DND-41 (cell line): ENCODE results near the gene UNC13B.
"Not testable (repeated sequence)": the region's sequence is repeated elsewhere in the genome, so short reads cannot be mapped to it uniquely, and the experiment has no call there.

Experiments
- ATAC-seq: fragments of 200-7000 bp; cut with Tn5 transposase; 3 replicates; pipeline ENCODE4 v1.9.1; 2021; ENCODE audit warnings: low read depth; ENCODE audit not compliant: insufficient read depth
- DNase-seq: peaks from one replicate; pipeline ENCODE4 v3.0.0-alpha.2; 2020
- H2AFZ ChIP-seq: 2 replicates; pipeline ENCODE4 v1.6.0; 2012; ENCODE audit warnings: low read depth, low read length
- H3K27ac ChIP-seq: 2 replicates; pipeline ENCODE4 v1.5.1; 2012; ENCODE audit warnings: low read length, inconsistent platforms
- H3K27me3 ChIP-seq: fragments of 200-600 bp; sonication (generic); 2 replicates; pipeline ENCODE4 v1.6.0; 2012; ENCODE audit warnings: low read length, mild to moderate bottlenecking, inconsistent platforms; ENCODE audit not compliant: insufficient read depth, poor library complexity
- H3K36me3 ChIP-seq: 2 replicates; pipeline ENCODE4 v1.5.1; 2012; ENCODE audit warnings: low read length, inconsistent platforms; ENCODE audit not compliant: insufficient read depth
- H3K4me1 ChIP-seq: 2 replicates; pipeline ENCODE4 v1.5.1; 2012; ENCODE audit warnings: mild to moderate bottlenecking, low read length; ENCODE audit not compliant: insufficient read depth
- H3K4me2 ChIP-seq: 2 replicates; pipeline ENCODE4 v1.6.0; 2012; ENCODE audit warnings: mild to moderate bottlenecking, moderate library complexity, low read length, inconsistent platforms; ENCODE audit not compliant: insufficient read depth
- H3K4me3 ChIP-seq, 2 experiments: fragments of 200-600 bp in 1 of 2; shearing (Covaris generic) in 1 of 2; 2 replicates each; pipeline ENCODE4 v1.5.1; 2012 to 2016; ENCODE audit warnings: inconsistent platforms in 2 of 2, low read length in 2 of 2, mild to moderate bottlenecking in 2 of 2, low read depth in 1 of 2, moderate library complexity in 1 of 2
- H3K79me2 ChIP-seq: 2 replicates; pipeline ENCODE4 v1.6.0; 2012; ENCODE audit warnings: low read length, inconsistent platforms; ENCODE audit not compliant: insufficient read depth
- H3K9ac ChIP-seq: 2 replicates; pipeline ENCODE4 v1.6.0; 2012; ENCODE audit warnings: low read depth, mild to moderate bottlenecking, inconsistent platforms, low read length, moderate library complexity
- H3K9me3 ChIP-seq: 2 replicates; pipeline ENCODE4 v1.5.1; 2012; ENCODE audit warnings: low read length, moderate library complexity, mild to moderate bottlenecking, inconsistent platforms; ENCODE audit not compliant: insufficient read depth, severe bottlenecking
- H4K20me1 ChIP-seq: 2 replicates; pipeline ENCODE4 v1.6.0; 2012; ENCODE audit warnings: low read length; ENCODE audit not compliant: insufficient read depth
- EZH2 ChIP-seq: IDR thresholded peaks from 3 replicates; pipeline ENCODE4 v1.6.1; 2012; ENCODE audit warnings: borderline replicate concordance, low read depth, mild to moderate bottlenecking, moderate library complexity, low read length, inconsistent platforms; ENCODE audit not compliant: severe bottlenecking
- TF ChIP-seq, protein P1 (sequence below): IDR thresholded peaks from 2 replicates; pipeline ENCODE4 v1.5.1; 2012; ENCODE audit warnings: borderline replicate concordance, low read length, moderate library complexity, mild to moderate bottlenecking; ENCODE audit not compliant: poor library complexity, severe bottlenecking; ENCODE audit errors: extremely low read depth

The UNC13B gene

DNA sequence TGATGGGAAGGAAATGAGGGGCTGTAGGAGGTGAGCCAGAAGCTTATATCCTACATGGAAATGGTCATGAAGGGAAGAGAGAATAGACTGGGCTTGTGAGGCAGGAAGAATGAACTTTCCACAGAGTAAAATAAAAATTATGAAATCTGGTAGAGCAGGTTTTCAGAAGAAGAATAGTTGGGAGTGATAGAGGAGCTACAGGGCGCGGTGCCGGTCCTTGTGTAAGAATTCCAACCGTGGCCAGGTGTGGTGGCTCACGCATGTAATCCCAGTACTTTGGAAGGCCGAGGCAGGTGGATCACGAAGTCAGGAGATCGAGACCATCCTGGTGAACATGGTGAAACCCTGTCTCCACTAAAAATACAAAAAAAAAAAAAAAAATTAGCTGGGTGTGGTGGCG is 8.9 kb upstream of the UNC13B start:
- no peaks in the 10 kb centered on the region for H3K4me1 ChIP-seq
- DNase-seq: no peak

DNA sequence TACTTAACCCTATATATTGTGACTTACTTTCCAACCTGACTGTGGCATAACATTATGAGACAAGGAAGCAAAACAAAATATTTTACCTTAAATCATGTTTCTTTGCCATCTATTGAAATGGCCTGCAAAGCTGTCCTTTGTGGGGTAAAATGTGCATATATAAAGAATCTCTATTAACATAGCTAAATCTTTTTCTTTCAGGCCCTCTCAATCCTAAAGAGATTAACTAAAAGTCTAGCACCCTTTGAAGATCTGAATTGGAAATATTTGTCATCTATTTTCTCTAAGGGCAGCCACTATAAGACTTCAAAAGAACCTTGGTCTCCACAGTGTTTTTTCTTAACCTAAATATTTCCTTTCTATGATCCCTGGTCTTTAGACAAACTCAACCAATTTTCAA is 5.0 kb upstream of the UNC13B start:
- no peak overlapping the region for H3K4me3 ChIP-seq
- ATAC-seq (no peak), DNase-seq (no peak)
- H3K27me3 ChIP-seq: no peaks in the 10 kb centered on the region
- H3K79me2 ChIP-seq: no peaks in the 10 kb centered on the region
- TF ChIP-seq, protein P1, sequence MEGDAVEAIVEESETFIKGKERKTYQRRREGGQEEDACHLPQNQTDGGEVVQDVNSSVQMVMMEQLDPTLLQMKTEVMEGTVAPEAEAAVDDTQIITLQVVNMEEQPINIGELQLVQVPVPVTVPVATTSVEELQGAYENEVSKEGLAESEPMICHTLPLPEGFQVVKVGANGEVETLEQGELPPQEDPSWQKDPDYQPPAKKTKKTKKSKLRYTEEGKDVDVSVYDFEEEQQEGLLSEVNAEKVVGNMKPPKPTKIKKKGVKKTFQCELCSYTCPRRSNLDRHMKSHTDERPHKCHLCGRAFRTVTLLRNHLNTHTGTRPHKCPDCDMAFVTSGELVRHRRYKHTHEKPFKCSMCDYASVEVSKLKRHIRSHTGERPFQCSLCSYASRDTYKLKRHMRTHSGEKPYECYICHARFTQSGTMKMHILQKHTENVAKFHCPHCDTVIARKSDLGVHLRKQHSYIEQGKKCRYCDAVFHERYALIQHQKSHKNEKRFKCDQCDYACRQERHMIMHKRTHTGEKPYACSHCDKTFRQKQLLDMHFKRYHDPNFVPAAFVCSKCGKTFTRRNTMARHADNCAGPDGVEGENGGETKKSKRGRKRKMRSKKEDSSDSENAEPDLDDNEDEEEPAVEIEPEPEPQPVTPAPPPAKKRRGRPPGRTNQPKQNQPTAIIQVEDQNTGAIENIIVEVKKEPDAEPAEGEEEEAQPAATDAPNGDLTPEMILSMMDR: no peak
- no peak for TF ChIP-seq EZH2
- H3K9ac ChIP-seq: no peak overlapping the region
- H3K4me2 ChIP-seq: no peak overlapping the region
- no peak overlapping the region for H2AFZ ChIP-seq
- no peaks in the 10 kb centered on the region for H3K9me3 ChIP-seq
- H3K4me1 ChIP-seq: no peaks in the 10 kb centered on the region
- no peaks in the 10 kb centered on the region for H4K20me1 ChIP-seq
- no peaks in the 10 kb centered on the region for H3K36me3 ChIP-seq
- no peak overlapping the region for H3K27ac ChIP-seq

More for the DNA sequence above, 8.9 kb upstream of the UNC13B start:
- H3K9ac ChIP-seq: no peak overlapping the region
- no peaks in the 10 kb centered on the region for H3K27me3 ChIP-seq
- no peak overlapping the region for H3K27ac ChIP-seq
- ATAC-seq: no peak
- H3K4me2 ChIP-seq: no peak overlapping the region
- H3K79me2 ChIP-seq: no peaks in the 10 kb centered on the region
- TF ChIP-seq EZH2: no peak
- TF ChIP-seq, protein P1: no peak
- no peak overlapping the region for H3K4me3 ChIP-seq
- no peaks in the 10 kb centered on the region for H3K36me3 ChIP-seq
- H3K9me3 ChIP-seq: no peaks in the 10 kb centered on the region
- no peak overlapping the region for H2AFZ ChIP-seq
- H4K20me1 ChIP-seq: no peaks in the 10 kb centered on the region

DNA sequence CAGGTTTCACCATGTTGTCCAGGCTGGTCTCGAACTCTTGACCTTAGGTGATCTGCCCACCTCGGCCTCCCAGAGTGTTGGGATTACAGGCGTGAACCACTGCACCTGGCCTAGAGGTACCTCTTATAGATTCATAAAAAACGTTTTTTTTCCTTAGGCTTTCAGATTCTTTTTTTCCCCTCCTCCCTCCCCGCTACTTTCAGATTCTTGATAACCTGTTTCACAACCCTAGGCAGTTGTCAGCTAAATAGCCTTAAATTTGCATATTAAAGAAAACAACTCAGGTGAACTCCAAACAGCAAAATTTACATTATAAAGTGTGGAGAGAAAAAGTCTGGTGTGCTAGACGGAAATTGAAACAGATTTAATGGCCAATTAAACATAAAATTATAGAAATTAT is 4.0 kb upstream of the UNC13B start:
- not testable (repeated sequence) for H2AFZ ChIP-seq, H3K4me1 ChIP-seq, H3K4me2 ChIP-seq, H3K79me2 ChIP-seq, H3K27me3 ChIP-seq, H3K9me3 ChIP-seq, H4K20me1 ChIP-seq, H3K9ac ChIP-seq, H3K36me3 ChIP-seq, DNase-seq, H3K4me3 ChIP-seq, H3K27ac ChIP-seq, ATAC-seq

DNA sequence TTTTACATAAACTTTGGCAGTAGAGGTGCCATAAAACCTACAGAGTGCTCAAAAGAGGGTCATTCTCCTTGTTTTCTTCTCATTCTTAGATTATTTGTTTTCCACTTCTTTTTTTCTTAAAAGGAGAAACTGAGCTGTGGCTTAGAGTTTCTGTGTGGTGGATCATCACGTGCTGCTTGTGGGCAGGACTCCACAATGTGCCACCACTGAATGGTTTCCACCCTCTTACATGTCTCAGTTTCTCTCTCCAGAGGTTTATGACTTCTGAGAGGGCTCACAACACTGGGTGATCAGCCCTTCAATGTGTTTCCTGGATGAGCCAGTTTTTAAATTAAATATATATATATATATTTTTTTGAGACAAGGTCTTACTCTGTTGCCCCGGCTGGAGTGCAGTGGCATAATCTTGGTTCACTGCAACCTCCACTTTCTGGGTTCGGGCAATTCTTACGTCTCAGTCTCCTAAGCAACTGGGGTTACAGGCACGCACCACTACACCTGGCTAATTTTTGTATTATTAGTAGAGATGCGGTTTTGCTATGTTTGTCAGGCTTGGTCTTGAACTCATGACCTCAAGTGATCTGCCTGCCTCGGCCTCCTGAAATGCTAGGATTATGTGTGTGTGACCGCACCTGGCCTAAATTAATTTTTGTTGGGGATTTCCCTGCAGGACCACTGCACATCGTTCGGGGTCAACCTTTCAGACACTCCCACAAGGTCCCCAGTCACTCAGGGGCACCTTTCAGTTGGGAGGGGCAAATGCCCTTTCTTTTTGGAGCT is 3.1 kb upstream of the UNC13B start:
- Histone ChIP-seq H3K4me3 (no peak overlapping the region), H3K36me3 (no peaks in the 10 kb centered on the region), H2AFZ (no peak overlapping the region), H4K20me1 (no peaks in the 10 kb centered on the region), H3K4me2 (no peak overlapping the region), H3K9ac (no peak overlapping the region), H3K27ac (no peak overlapping the region), H3K79me2 (no peaks in the 10 kb centered on the region), H3K9me3 (no peaks in the 10 kb centered on the region), H3K27me3 (peaks cover 5% of the 10 kb centered on the region), H3K4me1 (no peaks in the 10 kb centered on the region)
- no peak for ATAC-seq
- no peak for DNase-seq
- no peak for TF ChIP-seq EZH2
- TF ChIP-seq, protein P1: no peak
